AG10803 (cell line): Measurements from ENCODE around the gene ZPR1.
"Not testable (repeated sequence)": the region's sequence is repeated elsewhere in the genome, so short reads cannot be mapped to it uniquely, and the experiment has no call there.

ENCODE experiments used
- DNase-seq: peaks from one replicate; pipeline ENCODE4 v3.0.0; 2010; ENCODE audit warnings: low read depth
- H3K4me3 ChIP-seq: 2 replicates; pipeline ENCODE4 v1.5.1; 2011; ENCODE audit warnings: mild to moderate bottlenecking, low read length, control low read depth
- TF ChIP-seq, protein P1 (sequence below): conservative IDR thresholded peaks from 2 replicates; pipeline ENCODE4 v1.5.1; 2011; ENCODE audit warnings: mild to moderate bottlenecking, low read length, control low read depth, inconsistent platforms

Gene ZPR1

DNA sequence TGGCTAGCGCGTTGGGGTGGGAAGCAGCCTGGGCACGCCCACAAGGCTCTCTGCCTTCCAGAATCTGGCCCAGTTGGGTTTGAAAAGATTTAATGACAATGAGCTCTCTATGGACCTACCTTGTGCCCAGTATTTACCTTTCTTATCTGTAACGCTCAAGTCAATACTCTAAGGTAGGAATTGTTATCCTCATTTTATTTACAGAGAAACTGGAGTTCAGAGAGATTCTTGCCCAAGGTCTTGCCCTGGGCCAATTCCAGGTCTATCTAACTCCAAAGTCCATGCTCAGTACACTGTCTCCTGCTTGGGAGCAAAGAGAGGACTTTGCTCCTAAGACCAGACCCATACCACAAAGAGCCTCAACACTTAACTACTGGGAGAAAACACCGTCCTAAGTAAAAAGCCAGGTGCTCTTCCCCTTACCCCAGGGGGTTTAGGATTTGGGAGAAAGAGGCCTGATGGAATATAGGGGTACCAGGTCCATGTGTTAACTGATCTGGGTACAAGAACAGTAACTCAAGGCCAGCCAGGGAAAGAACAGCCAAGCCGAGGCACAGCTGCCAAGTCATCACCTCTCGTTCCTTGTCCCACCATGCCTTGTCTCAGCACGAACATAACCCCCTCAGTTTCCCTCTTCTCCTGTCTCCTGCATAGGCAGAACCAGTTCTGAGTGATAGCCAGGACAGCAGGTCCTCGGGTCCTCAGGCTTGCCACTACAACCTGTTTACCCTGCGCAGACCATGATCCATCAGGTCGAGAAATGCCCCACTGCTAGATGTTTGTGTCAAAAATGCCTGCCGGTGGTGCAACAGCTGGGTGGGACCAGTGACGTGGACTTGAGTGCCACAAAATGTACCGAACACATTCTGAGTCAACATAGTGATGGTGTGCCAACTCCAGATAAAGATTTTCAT lies 20.7 kb upstream of the ZPR1 start:
- H3K4me3 ChIP-seq, result no peak overlapping the region
- TF ChIP-seq, protein P1, sequence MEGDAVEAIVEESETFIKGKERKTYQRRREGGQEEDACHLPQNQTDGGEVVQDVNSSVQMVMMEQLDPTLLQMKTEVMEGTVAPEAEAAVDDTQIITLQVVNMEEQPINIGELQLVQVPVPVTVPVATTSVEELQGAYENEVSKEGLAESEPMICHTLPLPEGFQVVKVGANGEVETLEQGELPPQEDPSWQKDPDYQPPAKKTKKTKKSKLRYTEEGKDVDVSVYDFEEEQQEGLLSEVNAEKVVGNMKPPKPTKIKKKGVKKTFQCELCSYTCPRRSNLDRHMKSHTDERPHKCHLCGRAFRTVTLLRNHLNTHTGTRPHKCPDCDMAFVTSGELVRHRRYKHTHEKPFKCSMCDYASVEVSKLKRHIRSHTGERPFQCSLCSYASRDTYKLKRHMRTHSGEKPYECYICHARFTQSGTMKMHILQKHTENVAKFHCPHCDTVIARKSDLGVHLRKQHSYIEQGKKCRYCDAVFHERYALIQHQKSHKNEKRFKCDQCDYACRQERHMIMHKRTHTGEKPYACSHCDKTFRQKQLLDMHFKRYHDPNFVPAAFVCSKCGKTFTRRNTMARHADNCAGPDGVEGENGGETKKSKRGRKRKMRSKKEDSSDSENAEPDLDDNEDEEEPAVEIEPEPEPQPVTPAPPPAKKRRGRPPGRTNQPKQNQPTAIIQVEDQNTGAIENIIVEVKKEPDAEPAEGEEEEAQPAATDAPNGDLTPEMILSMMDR, result no peak
- DNase-seq, result peak; percentile 47

DNA sequence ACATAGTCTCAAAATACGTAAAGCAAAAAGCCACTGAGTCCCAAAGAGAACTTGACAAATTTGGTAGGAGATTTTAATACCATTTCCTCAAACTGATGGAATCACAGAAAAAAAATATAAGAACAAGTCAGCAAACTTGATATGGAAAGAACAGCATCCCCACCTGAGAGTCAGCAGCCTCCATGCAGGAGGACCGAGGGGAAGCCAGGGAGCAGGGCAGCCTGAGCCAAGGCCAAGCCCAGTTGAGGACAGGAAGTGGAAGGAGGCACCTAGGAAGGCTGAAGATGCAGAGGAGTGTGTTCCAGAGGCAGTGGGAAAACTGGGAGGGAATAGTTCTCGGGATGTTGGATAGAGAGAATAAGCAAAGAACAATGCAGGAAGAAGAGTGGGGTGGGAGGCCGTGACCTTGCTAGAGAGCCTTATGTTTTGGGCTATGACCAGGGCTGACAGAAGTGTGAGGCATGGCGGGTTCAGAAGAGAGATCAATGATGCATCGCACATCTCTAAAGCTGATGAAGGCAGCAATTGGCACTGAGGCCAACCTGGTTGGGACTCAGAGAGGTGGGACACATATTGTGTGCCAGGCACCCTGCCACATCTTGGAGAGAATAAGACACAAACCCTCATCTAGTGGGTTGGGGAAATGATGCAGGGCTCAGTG lies 19.9 kb upstream of the ZPR1 start:
- TF ChIP-seq, protein P1, result no peak
- no peak overlapping the region for H3K4me3 ChIP-seq
- no peak for DNase-seq

DNA sequence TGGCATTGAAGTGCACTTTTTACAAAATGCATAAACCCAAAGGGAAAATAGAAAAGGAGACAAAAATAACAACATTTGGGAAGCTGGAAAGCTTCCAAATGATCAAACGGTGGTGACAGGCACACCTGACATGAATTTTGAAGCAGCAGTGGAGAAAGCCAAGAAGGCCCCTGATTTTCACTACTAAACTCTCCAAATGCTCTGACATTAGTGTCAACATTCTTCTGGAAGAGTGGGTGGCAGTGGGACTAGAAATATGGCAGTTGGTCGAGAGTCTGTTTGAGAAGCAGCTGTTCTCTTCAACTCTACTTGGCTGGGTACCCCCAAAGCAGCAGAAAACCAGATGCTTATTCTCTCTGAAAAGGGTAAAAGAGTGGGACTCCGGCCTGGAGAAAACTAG lies 16.2 kb upstream of the ZPR1 start:
- DNase-seq, result no peak
- H3K4me3 ChIP-seq, result no peak overlapping the region
- TF ChIP-seq, protein P1, result no peak

- not testable (repeated sequence) for DNase-seq, H3K4me3 ChIP-seq
These were observed 13.8 kb upstream of the ZPR1 start for GRCh38 chr11:116801662-116802061.

GRCh38 chr11:116800610-116801009 lies 12.8 kb upstream of the ZPR1 start:
- TF ChIP-seq, protein P1, result no peak
- no peak overlapping the region for H3K4me3 ChIP-seq
- DNase-seq, result no peak

GRCh38 chr11:116798368-116798767 lies 10.5 kb upstream of the ZPR1 start:
- H3K4me3 ChIP-seq, result no peak overlapping the region
- TF ChIP-seq, protein P1, result no peak
- no peak for DNase-seq

- no peak overlapping the region for H3K4me3 ChIP-seq
- DNase-seq, result no peak
- TF ChIP-seq, protein P1, result no peak
These were observed 10.0 kb upstream of the ZPR1 start for GRCh38 chr11:116797816-116798215.
